GM19372 (cell line): ENCODE results near the gene BTBD10.

ENCODE experiments used
- ATAC-seq: cut with Tn5 transposase; IDR thresholded peaks from one replicate; pipeline ENCODE4 v1.9.1; 2021; ENCODE audit warnings: mild to moderate bottlenecking, low read depth, moderate library complexity; ENCODE audit not compliant: unreplicated experiment

Gene BTBD10

GRCh38 chr11:13376838-13377237, 86.2 kb downstream of the BTBD10 start:
- ATAC-seq: no peak

GRCh38 chr11:13376402-13376801, 86.6 kb downstream of the BTBD10 start:
- ATAC-seq: no peak

- ATAC-seq: no peak
These were observed 87.2 kb downstream of the BTBD10 start for GRCh38 chr11:13375798-13376197.

GRCh38 chr11:13373216-13373615, 89.8 kb downstream of the BTBD10 start:
- ATAC-seq: no peak

- ATAC-seq: no peak
These were observed 95.0 kb downstream of the BTBD10 start for GRCh38 chr11:13368041-13368446.

- no peak for ATAC-seq
These were observed 95.9 kb downstream of the BTBD10 start for GRCh38 chr11:13367115-13367514.

GRCh38 chr11:13366266-13367026, 96.6 kb downstream of the BTBD10 start:
- no peak for ATAC-seq

GRCh38 chr11:13364388-13364787, 98.6 kb downstream of the BTBD10 start:
- ATAC-seq: no peak

GRCh38 chr11:13362596-13363109, 100.4 kb downstream of the BTBD10 start:
- no peak for ATAC-seq

- no peak for ATAC-seq
These were observed 104.3 kb downstream of the BTBD10 start for GRCh38 chr11:13358596-13359270.

- no peak for ATAC-seq
These were observed 105.8 kb downstream of the BTBD10 start for GRCh38 chr11:13357232-13357631.

GRCh38 chr11:13355191-13355590, 107.8 kb downstream of the BTBD10 start:
- ATAC-seq: no peak

GRCh38 chr11:13354335-13354734, 108.7 kb downstream of the BTBD10 start:
- no peak for ATAC-seq

GRCh38 chr11:13352711-13353110, 110.3 kb downstream of the BTBD10 start:
- ATAC-seq: no peak

GRCh38 chr11:13349581-13349980, 113.4 kb downstream of the BTBD10 start:
- ATAC-seq: no peak

GRCh38 chr11:13349046-13349445, 114.0 kb downstream of the BTBD10 start:
- no peak for ATAC-seq

- peak; percentile 54 for ATAC-seq
These were observed 114.7 kb downstream of the BTBD10 start for GRCh38 chr11:13348305-13348704.

- no peak for ATAC-seq
These were observed 115.1 kb downstream of the BTBD10 start for GRCh38 chr11:13347901-13348300.

- ATAC-seq: no peak
These were observed 116.6 kb downstream of the BTBD10 start for GRCh38 chr11:13346470-13346869.

- no peak for ATAC-seq
These were observed 118.2 kb downstream of the BTBD10 start for GRCh38 chr11:13344818-13345217.

GRCh38 chr11:13343931-13344717, 118.9 kb downstream of the BTBD10 start:
- ATAC-seq: no peak
